ENCODE measurements around the gene DDX4. TPM values are rescaled to one million over a fixed set of nuclear protein-coding genes. Genes with fewer than 3 reads are reported as not detected.
"Not testable (repeated sequence)": the region's sequence is repeated elsewhere in the genome, so short reads cannot be mapped to it uniquely, and the experiment has no call there.

DDX4 gene
- total and polyA plus RNA-seq, 8 donors = not detected

GRCh38 chr5:55694152-55694830 lies 43.6 kb upstream of the DDX4 start:
- intact Hi-C loops (cut with DNase I; ENCODE audit: low total_unique reads) = loop anchor here (5.0 to 10.0 kb wide), 2 partner anchors 287 to 349 kb away; no protein-coding TSS in a partner anchor
- TF ChIP-seq CTCF (IDR thresholded peaks at IDR 0.05) = peak in 3 of 7 experiments; percentile 12 to 23 (median 15)
- TF ChIP-seq POLR2A (IDR thresholded peaks at IDR 0.05) = no peak
- no peak for TF ChIP-seq EP300 (IDR thresholded peaks at IDR 0.05)
- no peak for TF ChIP-seq POLR2AphosphoS5 (IDR thresholded peaks at IDR 0.05)
- H3K27me3 ChIP-seq = no peaks in the 10 kb centered on the region
- peak in 1 of 2 donors; percentile 36 for DNase-seq
- no peaks in the 10 kb centered on the region for H3K9me3 ChIP-seq
- H3K4me3 ChIP-seq = no peak overlapping the region
- peaks cover 0 to 31% (median 16%) of the 10 kb centered on the region in 4 donors for H3K4me1 ChIP-seq
- WGBS, 5 donors = 70 to 79% (median 75%) methylated on average over 3 of the region's 3 CpGs
- H3K27ac ChIP-seq = no peak overlapping the region
- H3K36me3 ChIP-seq = peaks cover 0 to 11% (median 9%) of the 10 kb centered on the region in 4 donors

GRCh38 chr5:55696704-55697103 lies 41.2 kb upstream of the DDX4 start:
- WGBS, 5 donors = 95 to 100% (median 98%) methylated on average over 8 to 22 of the region's 31 CpGs; no CpG with 5 or more reads in 1 of the 5 donors
- DNase-seq, H3K4me1 ChIP-seq, H3K4me3 ChIP-seq, H3K27ac ChIP-seq, H3K27me3 ChIP-seq, H3K9me3 ChIP-seq: not testable (repeated sequence)
- intact Hi-C loops (cut with DNase I; ENCODE audit: low total_unique reads) = loop anchor here (10.0 kb wide), 1 partner anchor 352 kb away; no protein-coding TSS in a partner anchor
- H3K36me3 ChIP-seq = peaks cover 0 to 11% (median 9%) of the 10 kb centered on the region in 4 donors

GRCh38 chr5:55699041-55699688 lies 38.7 kb upstream of the DDX4 start:
- 66 to 84% (median 72%) methylated on average over 3 of the region's 3 CpGs for WGBS, 5 donors
- intact Hi-C loops (cut with DNase I; ENCODE audit: low total_unique reads) = loop anchor here (10.0 kb wide), 1 partner anchor 354 kb away; no protein-coding TSS in a partner anchor
- Histone ChIP-seq H3K4me1 (no peaks in the 10 kb centered on the region), H3K36me3 (peaks cover 0 to 17% (median 15%) of the 10 kb centered on the region in 4 donors), H3K27me3 (no peaks in the 10 kb centered on the region), H3K4me3 (no peak overlapping the region), H3K27ac (no peak overlapping the region), H3K9me3 (no peaks in the 10 kb centered on the region)
- no peak for TF ChIP-seq EP300 (IDR thresholded peaks at IDR 0.05)
- no peak for TF ChIP-seq POLR2A (IDR thresholded peaks at IDR 0.05)
- TF ChIP-seq CTCF (IDR thresholded peaks at IDR 0.05) = no peak
- no peak for TF ChIP-seq POLR2AphosphoS5 (IDR thresholded peaks at IDR 0.05)
- no peak for DNase-seq

- TF ChIP-seq POLR2AphosphoS5 (IDR thresholded peaks at IDR 0.05) (no peak), POLR2A (IDR thresholded peaks at IDR 0.05) (no peak), CTCF (IDR thresholded peaks at IDR 0.05) (no peak), EP300 (IDR thresholded peaks at IDR 0.05) (no peak)
These were observed 37.1 kb upstream of the DDX4 start for GRCh38 chr5:55700745-55701144.

More at GRCh38 chr5:55700745-55701144, 37.1 kb upstream of the DDX4 start:
- H3K4me1 ChIP-seq = no peaks in the 10 kb centered on the region
- H3K36me3 ChIP-seq = peaks cover 0 to 17% (median 15%) of the 10 kb centered on the region in 4 donors
- DNase-seq = no peak
- H3K9me3 ChIP-seq = no peaks in the 10 kb centered on the region
- WGBS, 5 donors = 49 to 98% (median 93%) methylated on average over 2 of the region's 2 CpGs
- no peak overlapping the region for H3K4me3 ChIP-seq
- H3K27me3 ChIP-seq = no peaks in the 10 kb centered on the region
- H3K27ac ChIP-seq = no peak overlapping the region
- intact Hi-C loops (cut with DNase I; ENCODE audit: low total_unique reads) = no loop called here
